ENCODE measurements around the gene DHRS9. TPM values are rescaled to one million over a fixed set of nuclear protein-coding genes. Genes with fewer than 3 reads are reported as not detected.

Gene DHRS9
- total RNA-seq, 1 donor from 2014 or later = not detected

DNA sequence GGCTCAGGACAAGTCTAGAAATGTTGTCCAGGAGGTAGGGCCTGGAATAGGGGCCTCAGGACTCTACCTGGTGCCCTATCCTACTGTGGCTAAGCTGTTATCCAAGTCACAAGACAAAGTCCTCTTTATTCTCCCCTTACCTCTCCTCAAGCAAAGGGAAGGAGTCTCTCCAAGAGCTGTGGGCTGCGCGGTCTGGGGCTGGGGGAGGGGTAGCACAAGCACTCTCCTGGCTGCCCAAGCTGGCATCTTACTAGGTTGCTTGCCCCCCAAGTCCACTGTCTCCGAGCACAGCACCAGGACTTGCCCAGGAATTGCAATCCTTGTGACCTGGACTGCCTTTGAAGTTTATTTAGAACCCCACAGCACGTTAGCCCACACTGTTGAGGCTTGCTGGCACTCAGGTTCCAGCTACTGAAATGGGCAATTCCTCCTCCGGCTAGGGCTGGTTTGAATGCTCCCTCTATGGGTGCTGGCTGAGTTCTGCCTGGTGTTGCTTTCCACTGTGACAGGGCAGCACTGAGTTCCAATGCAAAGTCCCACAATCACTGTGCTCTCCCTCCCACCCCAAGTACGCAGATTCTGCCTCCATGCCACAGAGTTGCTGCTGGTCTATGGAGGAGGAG is 18.5 kb downstream of the DHRS9 start:
- no peak for TF ChIP-seq CTCF (IDR thresholded peaks at IDR 0.05; ENCODE audit: insufficient read depth, low read length, poor library complexity, severe bottlenecking)
- Histone ChIP-seq H3K4me3 (ENCODE audit: low read depth, low read length) (no peak overlapping the region), H3K27me3 (ENCODE audit: control insufficient read depth, insufficient read depth, low read length) (no peaks in the 10 kb centered on the region), H3K36me3 (ENCODE audit: control insufficient read depth, insufficient read depth, low read length) (no peaks in the 10 kb centered on the region)
- no peak for DNase-seq (ENCODE audit: low read depth)

- Histone ChIP-seq H3K27me3 (ENCODE audit: control insufficient read depth, insufficient read depth, low read length) (no peaks in the 10 kb centered on the region), H3K36me3 (ENCODE audit: control insufficient read depth, insufficient read depth, low read length) (no peaks in the 10 kb centered on the region), H3K4me3 (ENCODE audit: low read depth, low read length) (no peak overlapping the region)
- no peak for TF ChIP-seq CTCF (IDR thresholded peaks at IDR 0.05; ENCODE audit: insufficient read depth, low read length, poor library complexity, severe bottlenecking)
- no peak for DNase-seq (ENCODE audit: low read depth)
These were observed 19.8 kb downstream of the DHRS9 start for GRCh38 chr2:169089182-169089581.

DNA sequence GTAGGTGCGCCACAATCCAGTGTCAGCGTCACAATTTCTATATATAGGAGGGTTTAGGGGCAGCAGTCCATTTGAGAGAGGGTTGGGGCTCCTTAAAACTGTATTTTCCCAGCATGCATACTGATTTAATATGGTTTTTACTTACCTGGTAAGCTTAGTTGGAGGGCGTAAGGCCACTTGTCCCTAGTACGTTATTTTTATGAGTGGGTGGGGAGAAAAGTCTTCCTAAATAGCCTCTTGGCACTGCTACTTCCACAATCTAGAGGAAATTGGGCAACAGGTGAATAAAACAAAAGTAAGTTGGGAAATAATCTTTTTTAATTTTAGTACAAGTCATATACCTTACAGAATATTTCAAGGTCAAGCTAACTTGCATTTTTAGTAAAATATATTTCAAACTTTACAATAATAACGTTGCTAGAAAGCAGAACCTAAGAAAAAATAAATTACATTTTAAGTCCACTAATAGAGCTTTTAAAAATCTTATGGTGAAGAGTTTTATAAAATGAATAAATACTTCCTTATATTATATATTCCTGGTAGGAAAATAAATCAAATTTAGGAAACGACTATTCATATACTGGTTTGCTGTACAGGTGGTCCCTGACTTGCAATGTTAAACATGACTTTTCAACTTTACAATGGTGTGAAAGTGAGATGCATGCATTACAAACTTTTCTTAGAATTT is 20.9 kb downstream of the DHRS9 start:
- DNase-seq (ENCODE audit: low read depth) = no peak
- TF ChIP-seq CTCF (IDR thresholded peaks at IDR 0.05; ENCODE audit: insufficient read depth, low read length, poor library complexity, severe bottlenecking) = no peak
- H3K36me3 ChIP-seq (ENCODE audit: control insufficient read depth, insufficient read depth, low read length) = no peaks in the 10 kb centered on the region
- no peaks in the 10 kb centered on the region for H3K27me3 ChIP-seq (ENCODE audit: control insufficient read depth, insufficient read depth, low read length)
- H3K4me3 ChIP-seq (ENCODE audit: low read depth, low read length) = no peak overlapping the region

- no peak for DNase-seq (ENCODE audit: low read depth)
- Histone ChIP-seq H3K4me3 (ENCODE audit: low read depth, low read length) (no peak overlapping the region), H3K27me3 (ENCODE audit: control insufficient read depth, insufficient read depth, low read length) (no peaks in the 10 kb centered on the region), H3K36me3 (ENCODE audit: control insufficient read depth, insufficient read depth, low read length) (no peaks in the 10 kb centered on the region)
- TF ChIP-seq CTCF (IDR thresholded peaks at IDR 0.05; ENCODE audit: insufficient read depth, low read length, poor library complexity, severe bottlenecking) = no peak
These were observed 21.9 kb downstream of the DHRS9 start for GRCh38 chr2:169091256-169091655.

GRCh38 chr2:169091761-169092519 is 22.6 kb downstream of the DHRS9 start:
- Histone ChIP-seq H3K36me3 (ENCODE audit: control insufficient read depth, insufficient read depth, low read length) (no peaks in the 10 kb centered on the region), H3K4me3 (ENCODE audit: low read depth, low read length) (no peak overlapping the region), H3K27me3 (ENCODE audit: control insufficient read depth, insufficient read depth, low read length) (no peaks in the 10 kb centered on the region)
- no peak for TF ChIP-seq CTCF (IDR thresholded peaks at IDR 0.05; ENCODE audit: insufficient read depth, low read length, poor library complexity, severe bottlenecking)
- peak; percentile 45 for DNase-seq (ENCODE audit: low read depth)

Data from kidney epithelial cell (primary cell).